Activated CD4-positive, alpha-beta T cell treated with anti-CD3 and anti-CD28 coated beads, Interleukin-2, Interleukin-4, amounts not matched to agents 100 ng/mL and 50 ng/mL, durations not matched to agents 16 hours and 8 hours (primary cell): ENCODE results near the gene DUOX1.

Experiments used
- DNase-seq: peaks from one replicate; pipeline ENCODE4 v3.0.0-alpha.2; 2020; ENCODE audit warnings: low spot score

DUOX1 gene

GRCh38 chr15:45168751-45169551, 39.2 kb downstream of the DUOX1 start:
- DNase-seq: no peak

DNA sequence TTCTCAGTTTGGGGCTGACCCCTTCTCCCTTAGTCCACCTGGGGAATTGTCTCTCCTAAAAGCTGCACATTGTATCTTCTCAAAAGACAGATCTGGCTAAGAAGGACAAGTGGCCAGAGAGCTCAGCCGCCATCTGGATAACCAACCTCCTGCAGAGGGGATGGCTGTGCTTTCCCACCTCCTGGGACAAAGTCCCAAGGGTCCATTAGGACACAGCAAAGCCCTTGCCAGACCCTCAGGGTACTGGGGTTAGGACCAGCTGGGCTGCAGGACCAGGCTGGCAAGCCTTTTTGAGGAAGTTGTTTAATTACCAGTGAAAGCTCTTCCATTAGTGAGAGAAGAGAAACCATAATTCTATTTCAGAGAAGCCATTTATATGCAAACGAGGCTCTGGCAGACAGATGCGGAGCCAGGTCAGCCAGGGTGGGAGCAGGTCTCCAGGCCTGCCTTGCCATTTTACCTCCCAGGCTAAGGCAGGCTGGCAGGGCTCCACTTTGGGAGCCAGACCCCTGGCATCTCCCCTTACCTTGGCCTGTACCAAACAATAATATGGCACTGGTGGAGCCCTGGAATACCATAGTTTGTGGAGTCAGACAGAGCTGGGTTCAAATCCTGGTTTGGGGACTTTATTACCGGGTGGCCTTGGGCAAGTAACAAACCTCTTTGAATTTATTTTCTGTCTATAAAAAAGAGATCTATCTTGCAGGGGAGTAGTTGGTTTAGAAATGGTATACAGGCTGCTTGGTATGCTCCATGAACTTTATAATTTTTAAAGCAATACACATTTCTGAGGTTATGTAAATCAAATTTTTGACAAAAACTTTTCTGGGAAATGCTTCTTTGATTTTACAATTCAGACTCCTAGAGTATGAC, 40.0 kb downstream of the DUOX1 start:
- no peak for DNase-seq

GRCh38 chr15:45171912-45172311, 42.1 kb downstream of the DUOX1 start:
- no peak for DNase-seq

DNA sequence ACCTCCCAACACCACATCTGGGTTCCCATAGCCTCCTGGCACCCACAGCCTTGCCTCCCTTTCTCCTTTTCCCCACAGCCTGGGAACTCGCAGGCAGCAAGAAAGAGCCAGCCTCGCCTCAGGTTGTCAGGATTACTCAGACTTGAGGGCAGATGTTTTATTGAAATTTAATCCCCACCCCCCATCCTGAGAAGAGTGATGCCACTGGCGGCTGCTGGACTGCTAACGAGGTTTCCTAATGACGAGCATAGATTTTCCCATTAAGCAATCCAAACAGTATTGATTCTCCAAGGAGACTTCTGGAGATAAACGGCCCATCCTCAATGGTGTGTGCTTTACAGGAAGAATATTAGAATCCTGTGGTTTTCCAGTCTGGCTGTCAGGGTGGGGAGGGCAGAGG, 44.3 kb downstream of the DUOX1 start:
- DNase-seq: no peak

DNA sequence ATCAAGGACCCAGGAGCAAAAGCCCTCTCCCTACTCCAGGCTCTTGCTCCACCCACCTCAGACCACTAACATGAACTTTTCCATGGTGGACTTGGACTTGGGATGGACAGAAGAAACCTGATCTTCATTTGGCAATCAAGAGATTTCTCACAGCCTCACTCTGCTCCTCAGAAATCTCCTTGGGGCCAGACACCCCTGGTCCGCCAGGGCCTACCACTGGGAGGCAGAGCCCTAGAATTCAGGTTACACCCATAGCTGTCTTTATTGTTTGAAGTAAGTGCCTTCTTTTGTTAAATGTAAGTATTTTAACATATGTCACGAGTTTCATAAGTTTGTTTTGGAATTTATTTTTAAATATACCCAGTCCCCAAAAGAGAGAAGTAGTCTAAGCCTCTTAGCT, 44.8 kb downstream of the DUOX1 start:
- no peak for DNase-seq

- no peak for DNase-seq
These were observed 47.5 kb downstream of the DUOX1 start for GRCh38 chr15:45177285-45177684.

DNA sequence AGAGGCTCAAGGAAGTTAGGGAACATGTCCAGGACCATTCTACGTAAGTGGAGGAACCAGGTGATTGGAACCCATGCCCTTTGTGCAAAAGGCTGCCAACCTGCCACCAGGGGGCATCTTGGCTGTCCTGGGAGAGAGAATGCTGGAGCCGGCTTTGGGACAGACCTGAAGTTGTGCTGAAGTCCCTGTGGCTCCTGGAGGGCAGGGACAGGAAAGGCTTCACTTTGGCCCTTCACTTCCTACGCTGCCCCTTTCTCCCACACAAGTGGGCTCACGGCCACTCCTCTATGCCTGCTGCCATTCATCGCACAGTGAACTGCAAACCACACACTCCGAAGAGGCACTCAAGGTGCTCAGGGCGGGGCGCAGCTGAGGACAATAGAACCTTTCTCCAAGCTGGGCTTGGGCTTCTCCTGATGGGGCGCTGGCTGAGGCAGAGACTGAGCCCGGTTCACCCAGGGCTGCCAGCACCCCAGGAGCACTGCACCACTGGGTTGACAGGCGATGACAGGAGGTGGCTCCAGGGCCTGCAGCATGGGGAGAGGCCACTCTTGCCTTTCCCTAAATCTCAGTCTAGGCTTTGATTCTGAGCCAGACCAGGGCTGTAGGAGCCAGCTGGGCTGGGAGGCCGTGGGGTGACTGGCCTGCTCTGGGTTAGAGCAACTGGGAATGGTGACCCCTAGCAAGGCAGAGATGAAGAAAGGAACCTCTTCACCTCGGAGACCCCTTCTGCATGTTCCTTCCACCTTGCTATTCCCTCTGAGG, 49.6 kb downstream of the DUOX1 start:
- peak; percentile 40 for DNase-seq

DNA sequence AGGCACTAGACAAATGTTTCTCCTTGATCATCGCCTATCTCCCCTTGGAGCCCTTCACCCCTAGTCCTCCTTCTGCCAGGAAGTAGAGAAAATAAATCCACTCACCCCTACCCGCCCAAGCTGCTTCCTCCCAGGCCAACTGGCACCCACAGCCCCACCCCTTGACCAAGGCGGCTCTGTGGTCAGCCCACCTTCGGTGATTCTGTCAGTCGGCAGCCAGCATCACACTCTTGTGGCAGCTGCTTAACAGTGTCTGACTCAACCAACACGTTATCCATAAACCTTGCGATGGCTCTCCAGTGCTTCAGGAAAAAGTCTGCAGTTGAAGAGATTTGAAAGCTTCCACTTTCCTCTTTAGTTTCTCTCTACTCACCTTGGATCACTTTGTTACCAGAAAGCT, 50.4 kb downstream of the DUOX1 start:
- peak; percentile 31 for DNase-seq

GRCh38 chr15:45180648-45181436, 51.0 kb downstream of the DUOX1 start:
- DNase-seq: no peak

- DNase-seq: no peak
These were observed 51.9 kb downstream of the DUOX1 start for GRCh38 chr15:45181491-45182285.

- no peak for DNase-seq
These were observed 53.2 kb downstream of the DUOX1 start for GRCh38 chr15:45182996-45183395.

- DNase-seq: no peak
These were observed 53.7 kb downstream of the DUOX1 start for GRCh38 chr15:45183511-45183910.

DNA sequence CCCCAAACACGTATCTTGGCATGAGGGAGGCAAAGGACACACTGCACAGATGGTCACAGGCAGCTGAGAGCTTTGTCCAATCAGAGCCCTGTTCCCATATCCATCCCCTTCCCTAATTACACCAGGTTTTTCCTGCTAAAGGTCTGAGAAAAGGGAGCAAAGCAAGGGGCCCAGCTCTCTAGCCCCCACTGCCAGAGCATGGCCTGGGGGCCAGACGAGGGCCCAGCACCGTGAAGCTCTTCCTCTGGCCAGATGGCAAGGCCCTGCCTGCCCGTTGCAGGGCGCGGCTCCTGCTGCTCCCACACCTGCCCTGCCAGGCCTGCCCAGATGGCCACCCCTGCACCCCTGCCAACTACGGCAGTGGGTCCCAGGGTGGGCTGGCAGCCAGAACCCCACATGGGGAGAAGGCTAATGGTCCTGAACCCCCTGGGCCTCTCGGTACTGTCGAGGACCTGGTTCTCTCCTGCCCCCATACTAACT, 54.8 kb downstream of the DUOX1 start:
- DNase-seq: no peak

DNA sequence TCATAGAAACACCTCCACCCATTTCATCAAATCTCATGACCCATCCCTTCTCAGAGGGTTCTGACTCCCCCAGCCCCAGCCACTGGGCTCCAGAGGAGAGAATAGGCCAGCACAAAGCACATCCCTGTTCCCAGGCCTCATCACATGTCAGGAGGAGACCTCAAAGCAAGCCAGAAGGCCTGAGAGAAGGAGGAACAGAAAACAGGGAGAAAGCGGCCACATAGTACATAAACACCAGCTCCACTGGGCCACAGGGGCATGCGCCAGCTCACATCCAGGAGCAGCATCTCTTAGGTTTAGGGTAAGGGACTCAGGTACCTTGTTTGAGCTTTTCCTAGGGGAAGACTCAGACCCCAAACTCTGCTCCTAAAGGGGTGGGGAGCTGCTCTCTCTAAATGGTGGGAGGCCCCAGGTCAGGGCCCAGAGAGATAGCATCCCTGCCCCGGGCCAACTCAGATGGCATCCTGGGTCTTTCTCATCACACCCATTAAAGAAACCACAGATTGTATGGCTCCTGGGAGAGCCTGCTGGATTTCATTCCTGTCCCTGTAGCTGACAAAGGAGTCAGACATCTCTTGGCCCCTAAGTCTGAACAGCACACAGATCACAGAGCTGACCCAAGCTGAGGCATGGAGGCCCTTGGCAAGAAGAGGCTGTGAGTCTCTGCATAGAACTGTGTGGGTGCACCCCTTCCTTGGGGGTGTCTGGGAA, 55.4 kb downstream of the DUOX1 start:
- no peak for DNase-seq

DNA sequence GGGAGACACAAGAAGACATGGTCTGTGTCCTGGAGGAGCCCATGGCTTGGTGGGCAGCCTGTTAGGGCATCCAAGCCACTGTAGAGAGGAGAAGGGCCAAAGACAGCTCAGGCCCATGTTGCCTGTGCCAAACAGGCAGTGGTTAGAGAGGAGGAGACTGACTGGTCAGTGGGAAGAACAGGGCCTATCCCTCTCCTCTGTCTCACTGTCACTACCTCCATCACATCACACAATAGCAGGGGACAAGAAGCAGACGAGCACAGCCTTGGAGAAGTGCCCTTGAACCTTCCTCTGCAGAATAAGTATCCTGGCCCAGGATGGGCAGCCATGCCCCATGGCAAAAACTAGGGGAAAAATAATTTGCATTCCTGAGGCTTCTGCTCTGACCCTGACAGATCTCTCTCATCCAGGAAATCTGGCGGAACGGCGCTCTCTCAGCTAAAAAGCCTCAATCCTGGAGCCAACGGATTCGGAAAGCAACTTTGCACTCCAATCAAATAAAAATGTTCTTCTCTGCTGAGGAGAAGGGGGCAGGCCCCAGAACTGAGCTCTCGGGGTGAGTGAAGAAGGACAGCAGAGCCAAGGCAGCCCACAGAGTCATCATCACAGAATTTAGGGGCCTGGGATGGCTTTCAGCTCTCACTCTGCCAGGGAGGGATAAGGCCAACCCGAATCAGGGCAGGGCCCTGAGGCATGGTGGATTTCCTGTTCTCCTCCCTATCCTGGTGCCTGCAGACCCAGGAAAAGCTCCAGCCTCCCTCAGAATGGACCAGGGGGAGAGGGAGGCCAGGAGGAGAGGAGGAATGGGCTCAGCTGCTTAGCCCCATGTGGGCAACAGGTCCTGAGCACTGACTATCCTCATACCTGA, 56.3 kb downstream of the DUOX1 start:
- no peak for DNase-seq

DNA sequence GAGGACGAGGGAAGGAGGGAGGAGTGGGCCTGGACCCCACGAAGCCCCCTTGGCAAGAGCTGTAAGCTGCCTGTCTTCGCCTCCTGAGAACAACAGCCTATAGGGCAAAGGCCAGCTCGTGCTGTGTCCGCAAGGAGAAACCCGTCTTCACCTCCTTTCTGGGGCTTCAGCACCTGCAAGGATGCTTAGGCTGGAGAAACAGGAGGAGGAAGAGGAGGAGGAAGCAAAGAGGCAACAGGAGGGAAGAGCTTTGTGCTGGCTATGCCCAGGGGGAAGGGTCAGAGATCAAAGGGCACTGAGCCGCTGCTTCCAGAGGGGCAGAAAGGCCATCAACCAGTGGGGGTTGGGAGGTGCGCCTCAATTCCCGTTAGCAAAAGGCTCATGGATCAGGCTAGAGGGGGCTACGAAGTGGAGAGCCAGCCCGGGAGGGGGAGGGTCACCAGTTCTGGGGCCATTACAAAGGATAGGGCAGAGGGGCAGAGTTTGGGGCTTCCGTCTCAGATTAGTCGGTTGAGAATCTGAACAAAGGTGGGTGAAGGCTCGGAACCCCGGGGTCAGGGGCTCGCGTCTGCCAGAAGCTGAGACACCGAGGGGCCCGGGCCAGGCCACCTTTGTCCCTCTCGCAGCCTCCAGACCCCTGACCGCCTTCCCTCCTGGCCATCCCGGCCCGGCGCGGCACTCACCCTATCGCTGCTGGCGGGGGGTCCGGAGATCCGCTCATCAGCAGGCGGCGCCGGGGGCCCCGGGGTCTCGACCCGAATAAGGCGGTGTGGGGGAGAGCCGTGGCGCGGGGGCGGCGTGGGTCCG, 57.2 kb downstream of the DUOX1 start:
- no peak for DNase-seq

GRCh38 chr15:45187578-45187893, 57.7 kb downstream of the DUOX1 start:
- DNase-seq: no peak
